ENCODE measurements around the gene PCSK6. TPM values are rescaled to one million over a fixed set of nuclear protein-coding genes. Genes with fewer than 3 reads are reported as not detected.

The PCSK6 gene
- total and polyA plus RNA-seq, 2 of the 8 experiments (the other 6 are each of a cell fraction or from before 2014, with no cell fraction given): 1.9 to 4.0 TPM

DNA sequence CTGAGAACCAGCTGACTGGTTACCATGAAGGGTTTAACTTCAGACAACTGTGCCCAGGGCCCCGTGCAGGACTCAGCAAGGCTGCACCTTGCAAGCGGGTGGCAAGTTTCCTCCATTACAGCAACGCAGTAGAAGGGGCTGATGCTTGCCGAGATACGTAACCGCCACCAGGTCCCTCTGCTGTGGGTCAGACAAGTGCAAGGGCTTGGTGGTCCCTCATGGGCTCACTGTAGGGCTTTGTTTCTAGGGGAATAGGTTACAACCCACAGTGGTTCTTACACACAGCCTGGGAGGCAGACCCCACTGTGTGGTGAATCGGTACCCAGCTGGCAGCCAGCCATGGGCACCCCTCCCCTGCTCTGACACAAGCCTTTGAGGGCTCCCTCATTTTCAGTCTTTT lies 179.0 kb downstream of the PCSK6 start:
- Histone ChIP-seq H3K23me2 (ENCODE audit: low read depth, low read length) (no peaks in the 10 kb centered on the region), H3K79me1 (ENCODE audit: low read depth, low read length) (no peaks in the 10 kb centered on the region), H2BK15ac (ENCODE audit: low read length) (no peak overlapping the region), H2AFZ (ENCODE audit: low read length) (no peak overlapping the region), H4K91ac (replicated peaks; ENCODE audit: insufficient read length, low read length) (no peak overlapping the region), H3K4ac (replicated peaks; ENCODE audit: insufficient read length, low read depth, low read length) (no peak overlapping the region), H4K5ac (ENCODE audit: insufficient read length, low read depth, low read length) (no peak overlapping the region), H3K4me1 (replicated peaks in 1 of 4; ENCODE audit: control insufficient read depth in 3 of 4, insufficient read depth in 4 of 4, low read length in 3 of 4) (peaks cover 0 to 5% (median 0%) of the 10 kb centered on the region in 4 experiments; a peak in 1 of 7 replicates), H3K79me2 (ENCODE audit: control insufficient read depth in 1 of 2, insufficient read depth in 2 of 2, low read length in 2 of 2) (no peaks in the 10 kb centered on the region), H3K18ac (ENCODE audit: extremely low read depth, low read length) (no peak overlapping the region), H2BK120ac (replicated peaks; ENCODE audit: low read depth, low read length) (no peak overlapping the region), H3K4me2 (ENCODE audit: insufficient read depth in 1 of 2, low read depth in 2 of 2, low read length in 2 of 2) (no peak overlapping the region), H3K27me3 (replicated peaks in 1 of 4; ENCODE audit: control insufficient read depth in 3 of 4, extremely low read depth in 1 of 4, insufficient read depth in 3 of 4, low read length in 3 of 4) (no peaks in the 10 kb centered on the region), H2AK5ac (ENCODE audit: low read depth, low read length) (no peak overlapping the region), H2BK5ac (ENCODE audit: low read depth, low read length) (no peak overlapping the region), H2BK20ac (ENCODE audit: low read length) (no peak overlapping the region), H3K9me3 (ENCODE audit: insufficient read depth in 2 of 2, low read depth in 1 of 2, low read length in 1 of 2) (no peaks in the 10 kb centered on the region), H3K9ac (replicated peaks in 1 of 4; ENCODE audit: extremely low read depth in 1 of 4, low read depth in 3 of 4, low read length in 3 of 4) (no peak overlapping the region), H3K36me3 (ENCODE audit: control insufficient read depth in 2 of 4, insufficient read depth in 4 of 4, low read length in 3 of 4) (no peaks in the 10 kb centered on the region), H3K14ac (ENCODE audit: insufficient read length) (no peak overlapping the region), H3K56ac (replicated peaks; ENCODE audit: insufficient read length, low read depth, low read length) (no peak overlapping the region), H4K8ac (ENCODE audit: extremely low read depth, insufficient read depth, low read length) (no peak overlapping the region), H3K4me3 (ENCODE audit: extremely low read depth in 1 of 4, insufficient read depth in 2 of 4, low read depth in 3 of 4, low read length in 4 of 4) (no peak overlapping the region), H3K23ac (ENCODE audit: insufficient read length) (no peak overlapping the region), H4K20me1 (replicated peaks in 1 of 2; ENCODE audit: control insufficient read depth in 1 of 2, insufficient read depth in 2 of 2, low read length in 2 of 2) (no peaks in the 10 kb centered on the region), H2BK12ac (ENCODE audit: low read depth, low read length) (no peak overlapping the region), H3K27ac (ENCODE audit: low read depth, low read length) (no peak overlapping the region)
- TF ChIP-seq EGR1 (IDR thresholded peaks at IDR 0.05; ENCODE audit: borderline replicate concordance, low read depth, low read length) (no peak), CBX8 (IDR thresholded peaks at IDR 0.05; ENCODE audit: borderline replicate concordance, low read depth, low read length) (no peak), JUN (IDR thresholded peaks at IDR 0.05; ENCODE audit: low read depth, low read length) (no peak), FOSL1 (IDR thresholded peaks at IDR 0.05; ENCODE audit: insufficient read depth, low read depth, low read length) (no peak), BACH1 (IDR thresholded peaks at IDR 0.05; ENCODE audit: low read length) (no peak), POU5F1 (IDR thresholded peaks at IDR 0.05; ENCODE audit: low read depth, low read length) (no peak), RNF2 (IDR thresholded peaks at IDR 0.05; ENCODE audit: borderline replicate concordance, low read depth, low read length, missing control alignments, poor library complexity, severe bottlenecking) (no peak), CBX5 (IDR thresholded peaks at IDR 0.05; ENCODE audit: low read depth, low read length) (no peak), KDM1A (IDR thresholded peaks at IDR 0.05; ENCODE audit: borderline replicate concordance, low read length) (no peak), TEAD4 (IDR thresholded peaks at IDR 0.05; ENCODE audit: low read depth, low read length) (no peak)
- TF ChIP-seq, protein P1, sequence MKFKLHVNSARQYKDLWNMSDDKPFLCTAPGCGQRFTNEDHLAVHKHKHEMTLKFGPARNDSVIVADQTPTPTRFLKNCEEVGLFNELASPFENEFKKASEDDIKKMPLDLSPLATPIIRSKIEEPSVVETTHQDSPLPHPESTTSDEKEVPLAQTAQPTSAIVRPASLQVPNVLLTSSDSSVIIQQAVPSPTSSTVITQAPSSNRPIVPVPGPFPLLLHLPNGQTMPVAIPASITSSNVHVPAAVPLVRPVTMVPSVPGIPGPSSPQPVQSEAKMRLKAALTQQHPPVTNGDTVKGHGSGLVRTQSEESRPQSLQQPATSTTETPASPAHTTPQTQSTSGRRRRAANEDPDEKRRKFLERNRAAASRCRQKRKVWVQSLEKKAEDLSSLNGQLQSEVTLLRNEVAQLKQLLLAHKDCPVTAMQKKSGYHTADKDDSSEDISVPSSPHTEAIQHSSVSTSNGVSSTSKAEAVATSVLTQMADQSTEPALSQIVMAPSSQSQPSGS (IDR thresholded peaks at IDR 0.05; ENCODE audit: low read length): no peak
- TF ChIP-seq, protein P2, sequence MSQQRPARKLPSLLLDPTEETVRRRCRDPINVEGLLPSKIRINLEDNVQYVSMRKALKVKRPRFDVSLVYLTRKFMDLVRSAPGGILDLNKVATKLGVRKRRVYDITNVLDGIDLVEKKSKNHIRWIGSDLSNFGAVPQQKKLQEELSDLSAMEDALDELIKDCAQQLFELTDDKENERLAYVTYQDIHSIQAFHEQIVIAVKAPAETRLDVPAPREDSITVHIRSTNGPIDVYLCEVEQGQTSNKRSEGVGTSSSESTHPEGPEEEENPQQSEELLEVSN (IDR thresholded peaks at IDR 0.05): no peak
- WGBS, 2 experiments (ENCODE audit: extremely low coverage in 1 of 2, insufficient coverage in 1 of 2, insufficient read length in 1 of 2, insufficient replicate concordance in 2 of 2, low coverage in 1 of 2, low lambda C conversion rate in 2 of 2, missing lambda C conversion rate in 1 of 2): 89% methylated on average over 7 of the region's 7 CpGs; no CpG with 5 or more reads in 1 of the 2 experiments
- DNase-seq (ENCODE audit: low read depth in 1 of 2, low spot score in 2 of 2) (no peak), FAIRE-seq (no peak)
- POLR2A ChIA-PET (ENCODE audit: partially characterized antibody): no interaction called here
- CTCF ChIA-PET (ENCODE audit: partially characterized antibody): interaction anchor here (0.6 to 9.4 kb wide), 3 partner anchors 8 to 256 kb away, joined by 3 to 94 read pairs (median 5); no protein-coding TSS in a partner anchor

Measured in H1 (cell line).